HT1080 (cell line): ENCODE results near the gene DLK1. TPM values are rescaled to one million over a fixed set of nuclear protein-coding genes. Genes with fewer than 3 reads are reported as not detected.

Experiments used
- DNase-seq: peaks from one replicate; pipeline ENCODE4 v3.0.0-alpha.2; 2015; ENCODE audit warnings: low read depth
- polyA plus RNA-seq, 2 experiments: library from polyadenylated mRNA; depleted of rRNA; stranded (reverse); fragments of >200 nt; gene quantifications; 2 replicates each; pipeline ENCODE4 v1.2.3, GENCODE V29; 2015
- total RNA-seq: library from RNA; depleted of rRNA; stranded (reverse); fragments of >200 nt; shearing (Covaris generic); gene quantifications from 2 replicates; pipeline ENCODE4 v1.2.3, GENCODE V29; 2014; rRNA removed

Gene DLK1
- not detected in 2 replicates for total RNA-seq
- polyA plus RNA-seq (2015; cell fraction: cytosol; rRNA removed): not detected in 2 replicates
- polyA plus RNA-seq (2015; cell fraction: nucleus; rRNA removed): not detected in 2 replicates

- DNase-seq: no peak
Observed at GRCh38 chr14:100726550-100727085, at the start of gene DLK1. DLK1 (plus strand) TSS chr14:100726892; CDS start chr14:100727069, 177 bp downstream.

- DNase-seq: no peak
Observed at GRCh38 chr14:100677152-100677551, 49.5 kb upstream of the DLK1 start.

GRCh38 chr14:100677554-100678468 is 48.9 kb upstream of the DLK1 start:
- no peak for DNase-seq

- DNase-seq: no peak
Observed at GRCh38 chr14:100678469-100678828, 48.2 kb upstream of the DLK1 start.

GRCh38 chr14:100679153-100679552 is 47.5 kb upstream of the DLK1 start:
- no peak for DNase-seq

GRCh38 chr14:100679707-100680438 is 46.8 kb upstream of the DLK1 start:
- no peak for DNase-seq

GRCh38 chr14:100680439-100681051 is 46.1 kb upstream of the DLK1 start:
- DNase-seq: no peak

- no peak for DNase-seq
Observed at GRCh38 chr14:100681111-100681510, 45.6 kb upstream of the DLK1 start.

- no peak for DNase-seq
Observed at GRCh38 chr14:100682749-100683148, 43.9 kb upstream of the DLK1 start.

- DNase-seq: no peak
Observed at GRCh38 chr14:100683578-100683977, 43.1 kb upstream of the DLK1 start.

GRCh38 chr14:100684154-100684553 is 42.5 kb upstream of the DLK1 start:
- DNase-seq: no peak

- DNase-seq: no peak
Observed at GRCh38 chr14:100684961-100685360, 41.7 kb upstream of the DLK1 start.

- no peak for DNase-seq
Observed at GRCh38 chr14:100686858-100687257, 39.8 kb upstream of the DLK1 start.

GRCh38 chr14:100687386-100687785 is 39.3 kb upstream of the DLK1 start:
- no peak for DNase-seq

- DNase-seq: no peak
Observed at GRCh38 chr14:100688051-100688450, 38.6 kb upstream of the DLK1 start.

GRCh38 chr14:100688598-100689461 is 37.9 kb upstream of the DLK1 start:
- peak; percentile 73 for DNase-seq

GRCh38 chr14:100690672-100691071 is 36.0 kb upstream of the DLK1 start:
- no peak for DNase-seq

GRCh38 chr14:100691395-100692056 is 35.2 kb upstream of the DLK1 start:
- no peak for DNase-seq

GRCh38 chr14:100692256-100692655 is 34.4 kb upstream of the DLK1 start:
- DNase-seq: no peak
